Fibroblast of skin of scalp (primary cell): Measurements from ENCODE around the gene ARHGAP23.
A peak's percentile ranks its signal among the peaks of the same experiment; 100 is the strongest.

Experiments
- DNase-seq: peaks from one replicate; pipeline ENCODE4 v3.0.0-alpha.2; 2013

The ARHGAP23 gene

GRCh38 chr17:38554430-38555350 is 126.4 kb downstream of the ARHGAP23 start:
- DNase-seq = no peak

GRCh38 chr17:38556239-38556638 is 128.0 kb downstream of the ARHGAP23 start:
- no peak for DNase-seq

- DNase-seq = no peak
These were observed 129.1 kb downstream of the ARHGAP23 start for GRCh38 chr17:38557396-38557795.

GRCh38 chr17:38557836-38558727 is 129.8 kb downstream of the ARHGAP23 start:
- peak; percentile 87 for DNase-seq

- no peak for DNase-seq
These were observed 130.4 kb downstream of the ARHGAP23 start for GRCh38 chr17:38558728-38559050.

GRCh38 chr17:38559051-38559879 is 131.0 kb downstream of the ARHGAP23 start:
- peak; percentile 29 for DNase-seq

- no peak for DNase-seq
These were observed 131.6 kb downstream of the ARHGAP23 start for GRCh38 chr17:38559880-38560230.

- DNase-seq = peak; percentile 32
These were observed 132.4 kb downstream of the ARHGAP23 start for GRCh38 chr17:38560503-38561318.

- DNase-seq = no peak
These were observed 133.4 kb downstream of the ARHGAP23 start for GRCh38 chr17:38561416-38562214.
